Activated CD4-positive, alpha-beta T cell treated with anti-CD3 and anti-CD28 coated beads for 36 hours (primary cell): Measurements from ENCODE around the gene KCNA4. TPM values are rescaled to one million over a fixed set of nuclear protein-coding genes. Genes with fewer than 3 reads are reported as not detected.
"Not testable (repeated sequence)": the region's sequence is repeated elsewhere in the genome, so short reads cannot be mapped to it uniquely, and the experiment has no call there.

Experiments used
- ATAC-seq: fragments of 200-7000 bp; cut with Tn5 transposase; one replicate; pipeline ENCODE4 v1.10.0; 2021; ENCODE audit warnings: mild to moderate bottlenecking, moderate library complexity
- CTCF ChIA-PET: fragments of 350-600 bp; sonication (Branson Sonifier 250); formaldehyde crosslinking; loops from one replicate; lab custom pipeline; 2021; ENCODE audit warnings: antibody characterized with exemption; lab: Charles Lee
- POLR2A ChIA-PET: fragments of 350-600 bp; sonication (Branson Sonifier 250); formaldehyde crosslinking; loops from one replicate; lab custom pipeline; 2021; ENCODE audit warnings: antibody characterized with exemption, inconsistent platforms; lab: Charles Lee
- DNase-seq: peaks from one replicate; pipeline ENCODE4 v3.0.0-alpha.2; 2020
- H3K27ac Mint-ChIP-seq: one replicate; pipeline ENCODE4 v1.8.0; 2021; ENCODE audit warnings: mixed read lengths
- H3K27me3 Mint-ChIP-seq: one replicate; pipeline ENCODE4 v1.8.0; 2021; ENCODE audit warnings: mixed read lengths
- H3K36me3 Mint-ChIP-seq: one replicate; pipeline ENCODE4 v1.8.0; 2021; ENCODE audit warnings: low read depth, mixed read lengths
- H3K4me1 Mint-ChIP-seq: one replicate; pipeline ENCODE4 v1.8.0; 2021; ENCODE audit warnings: mixed read lengths
- H3K4me3 Mint-ChIP-seq: one replicate; pipeline ENCODE4 v1.8.0; 2021; ENCODE audit warnings: mild to moderate bottlenecking, moderate library complexity, mixed read lengths
- H3K9me3 Mint-ChIP-seq: one replicate; pipeline ENCODE4 v1.8.0; 2021; ENCODE audit warnings: low read depth, mixed read lengths
- intact Hi-C, 2 experiments: fragments of 100-400 bp; cut with DNase I in 1 of 2; cut with micrococcal nuclease in 1 of 2; formaldehyde crosslinking; loops; one replicate each; pipeline versions ENCODE4 v1.14.2 to v1.15.1; 2022 to 2024; cut with DNase I, micrococcal nuclease
- total RNA-seq, 2 experiments: library from RNA; stranded (reverse); gene quantifications; one replicate each; pipeline ENCODE4 v1.2.3, GENCODE V29; 2021

Gene KCNA4
- not detected for total RNA-seq

DNA sequence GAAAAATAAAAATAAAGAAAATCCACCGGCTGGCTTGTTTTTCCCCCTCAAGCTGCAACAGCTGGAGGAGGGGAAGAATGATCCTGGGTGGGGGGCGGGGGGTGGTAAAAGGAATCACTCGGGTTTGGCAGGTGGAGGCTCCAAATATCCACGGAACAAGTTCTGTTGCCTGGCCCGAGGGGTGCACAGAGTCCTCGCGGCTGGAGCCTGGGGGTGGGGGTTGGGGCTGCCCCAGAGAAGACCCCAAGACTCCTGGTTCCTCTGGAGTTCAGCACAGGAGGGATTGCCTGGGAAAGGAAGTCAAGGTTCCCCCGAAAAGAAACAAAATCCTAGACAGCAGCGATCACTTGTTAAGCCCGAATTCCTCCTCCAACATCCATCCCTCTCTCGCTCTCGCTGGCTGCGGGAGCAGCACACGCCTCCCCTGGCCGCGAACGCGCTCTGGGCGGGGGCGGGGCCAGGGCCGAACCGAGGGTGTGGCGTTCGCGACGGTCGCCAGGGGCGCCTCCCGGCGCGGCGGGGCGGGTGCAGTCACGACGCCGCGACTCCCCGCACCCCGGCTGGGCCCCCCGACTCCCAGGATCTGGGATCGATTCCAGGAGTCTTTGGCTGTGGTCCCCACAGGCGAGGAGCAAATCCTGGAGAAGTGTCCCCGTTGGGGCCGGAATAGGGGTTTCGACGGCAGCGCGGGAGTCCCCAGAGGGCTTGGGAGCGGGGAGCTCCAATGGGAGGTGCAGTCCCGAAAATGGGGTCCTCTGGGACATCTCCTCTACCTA, at the start of gene KCNA4:
KCNA4 (minus strand) TSS at position 443 of the 776 bp plus-strand sequence. CDS start 4,352 bp downstream, outside the sequence.
- H3K27ac Mint-ChIP-seq = no peak within 1 kb of the TSS
- H3K36me3 Mint-ChIP-seq = no peaks in the 10 kb centered on the region
- ChIA-PET CTCF (interaction anchor here (0.6 kb wide), 1 partner anchor 524 kb away, joined by 3 read pairs; no protein-coding TSS in a partner anchor), POLR2A (no interaction called here)
- H3K4me3 Mint-ChIP-seq = no peak within 1 kb of the TSS
- intact Hi-C loops = no loop called here
- no peak for ATAC-seq
- DNase-seq = peak; percentile 11
- no peaks in the 10 kb centered on the region for H3K4me1 Mint-ChIP-seq
- peaks cover 22% of the 10 kb centered on the region for H3K27me3 Mint-ChIP-seq
- no peaks in the 10 kb centered on the region for H3K9me3 Mint-ChIP-seq

DNA sequence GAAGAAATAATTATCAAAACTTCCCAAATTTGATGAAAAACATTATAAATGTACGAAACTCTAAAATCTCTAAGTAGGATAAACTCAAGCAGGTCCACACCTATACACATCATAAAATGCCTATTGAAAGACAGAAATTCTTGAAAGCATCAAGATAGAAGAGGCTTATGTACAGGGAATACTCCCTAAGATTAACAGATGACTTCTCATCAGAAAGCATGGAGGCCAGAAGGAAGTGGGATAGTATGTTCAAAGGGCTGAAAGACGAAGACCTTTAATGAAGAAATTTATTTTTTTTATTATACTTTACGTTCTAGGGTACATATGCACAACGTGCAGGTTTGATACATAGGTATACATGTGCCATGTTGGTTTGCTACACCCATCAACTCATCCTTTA, 45.3 kb upstream of the KCNA4 start:
- Mint-ChIP-seq H3K36me3 (no peaks in the 10 kb centered on the region), H3K27me3 (no peaks in the 10 kb centered on the region), H3K4me1 (no peaks in the 10 kb centered on the region), H3K27ac (no peak overlapping the region), H3K9me3 (peaks cover 28% of the 10 kb centered on the region), H3K4me3 (no peak overlapping the region)
- intact Hi-C loops = no loop called here
- ChIA-PET POLR2A (no interaction called here), CTCF (no interaction called here)
- DNase-seq = no peak
- ATAC-seq = no peak

DNA sequence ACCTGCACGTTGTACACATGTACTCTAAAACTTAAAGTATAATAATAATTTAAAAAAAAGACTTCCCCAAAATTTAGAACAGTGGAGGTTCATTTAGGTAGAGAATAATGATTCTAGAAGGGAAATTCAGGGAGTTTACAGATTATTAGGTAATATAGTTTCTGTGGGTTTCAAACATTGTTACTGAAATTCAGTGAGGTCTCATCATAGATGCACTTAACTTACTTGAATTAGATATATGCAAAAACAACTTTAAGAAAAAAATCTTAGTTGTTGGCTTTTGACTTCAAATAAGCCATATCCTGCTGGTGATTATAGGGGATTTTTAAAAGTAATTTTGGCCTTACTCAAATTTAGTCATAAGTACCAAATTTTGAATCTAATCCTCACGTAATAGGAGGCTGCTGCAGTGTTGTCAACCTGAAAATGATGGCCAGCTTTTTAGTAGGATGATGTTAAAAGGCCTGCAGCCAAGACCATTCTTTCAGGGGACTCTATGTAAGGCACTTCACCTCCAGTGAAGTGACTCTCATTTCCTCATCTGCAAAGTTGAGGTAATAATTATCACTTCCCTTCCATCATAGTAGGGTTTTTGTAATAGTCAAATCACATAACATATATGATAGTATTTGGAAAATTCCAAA, 42.5 kb upstream of the KCNA4 start:
- no peak for DNase-seq
- no peak overlapping the region for H3K27ac Mint-ChIP-seq
- intact Hi-C loops = no loop called here
- H3K27me3 Mint-ChIP-seq = no peaks in the 10 kb centered on the region
- ChIA-PET POLR2A (no interaction called here), CTCF (no interaction called here)
- no peak overlapping the region for H3K4me3 Mint-ChIP-seq
- H3K9me3 Mint-ChIP-seq = peaks cover 12% of the 10 kb centered on the region
- H3K4me1 Mint-ChIP-seq = no peaks in the 10 kb centered on the region
- no peak for ATAC-seq
- no peaks in the 10 kb centered on the region for H3K36me3 Mint-ChIP-seq

DNA sequence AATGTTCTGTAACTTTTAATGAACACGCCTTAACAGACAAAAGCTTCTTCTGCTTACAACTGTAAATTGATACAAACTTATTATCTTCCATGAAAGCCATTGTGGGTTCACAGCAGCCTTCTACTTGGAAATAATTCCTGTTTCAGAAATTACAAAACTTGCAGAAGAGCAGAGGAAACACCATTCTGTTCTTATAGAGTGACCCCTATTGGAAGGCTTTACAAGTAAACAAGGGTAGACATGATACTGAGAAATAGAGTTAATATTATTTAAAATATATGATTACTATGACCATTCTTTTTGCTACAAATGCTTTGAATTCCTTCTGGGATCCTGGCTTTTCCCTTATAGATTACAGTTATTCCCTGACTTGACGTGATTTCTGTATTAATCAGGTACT, 32.4 kb upstream of the KCNA4 start:
- CTCF ChIA-PET = no interaction called here
- intact Hi-C loops = no loop called here
- Mint-ChIP-seq H3K4me3 (no peak overlapping the region), H3K9me3 (no peaks in the 10 kb centered on the region), H3K27ac (no peak overlapping the region), H3K27me3 (peaks cover 2% of the 10 kb centered on the region), H3K4me1 (no peaks in the 10 kb centered on the region), H3K36me3 (no peaks in the 10 kb centered on the region)
- DNase-seq (no peak), ATAC-seq (no peak)
- POLR2A ChIA-PET = no interaction called here

DNA sequence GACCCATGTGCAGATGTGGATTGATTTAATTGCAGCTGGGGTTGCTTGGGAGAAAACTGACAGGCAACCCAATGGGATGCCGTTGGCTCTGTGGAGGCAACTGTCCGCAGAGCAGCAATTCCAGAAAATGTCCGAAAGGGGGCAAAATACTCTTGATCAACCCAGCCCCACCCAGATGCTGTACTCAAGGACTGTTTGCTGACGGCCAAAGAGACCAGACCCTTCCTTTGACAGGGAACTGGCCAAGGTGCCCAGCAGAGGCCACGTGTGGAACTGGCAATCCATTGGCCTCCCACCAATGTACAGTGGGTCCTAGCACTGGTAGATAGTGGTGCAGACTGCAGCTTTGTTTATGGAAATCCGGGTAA, 29.7 kb upstream of the KCNA4 start:
- H3K9me3 Mint-ChIP-seq = no peaks in the 10 kb centered on the region
- H3K4me1 Mint-ChIP-seq = no peaks in the 10 kb centered on the region
- DNase-seq = no peak
- no peak overlapping the region for H3K4me3 Mint-ChIP-seq
- no peak for ATAC-seq
- intact Hi-C loops = no loop called here
- no peaks in the 10 kb centered on the region for H3K36me3 Mint-ChIP-seq
- CTCF ChIA-PET = no interaction called here
- H3K27me3 Mint-ChIP-seq = peaks cover 2% of the 10 kb centered on the region
- POLR2A ChIA-PET = no interaction called here
- no peak overlapping the region for H3K27ac Mint-ChIP-seq

DNA sequence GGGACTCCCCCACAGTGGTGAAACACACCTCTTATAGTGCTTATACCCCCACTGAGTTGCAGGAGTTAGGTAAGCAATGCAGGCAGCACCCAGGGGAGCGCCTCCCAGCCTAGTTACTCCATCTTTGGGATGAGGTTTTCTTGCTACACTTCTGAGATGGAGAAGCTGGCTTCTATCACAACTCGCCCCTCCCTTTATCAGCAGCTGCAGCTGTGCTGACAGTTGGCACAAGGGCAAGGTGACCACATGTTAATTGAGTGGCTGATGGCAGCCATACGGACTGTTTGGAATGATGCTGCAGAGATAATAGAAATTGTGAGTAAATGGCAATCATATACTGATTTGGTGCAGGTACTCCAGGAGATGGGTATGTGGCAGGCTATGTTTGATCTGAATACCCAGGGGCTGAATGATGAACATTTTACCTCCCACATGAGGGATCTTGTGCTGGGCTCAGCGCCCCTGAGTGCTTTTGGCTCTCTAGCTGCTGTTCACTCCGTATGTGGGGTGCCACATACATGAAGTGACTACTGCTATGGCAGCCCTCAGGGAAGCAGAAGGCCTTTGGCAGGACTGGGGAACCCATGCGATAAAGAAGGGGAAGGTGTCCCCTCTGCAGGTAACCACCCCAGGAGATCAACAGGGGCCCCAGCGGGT, 29.2 kb upstream of the KCNA4 start:
- intact Hi-C loops = no loop called here
- ATAC-seq = no peak
- H3K27me3 Mint-ChIP-seq = peaks cover 2% of the 10 kb centered on the region
- ChIA-PET POLR2A (no interaction called here), CTCF (no interaction called here)
- H3K4me3 Mint-ChIP-seq = no peak overlapping the region
- no peak overlapping the region for H3K27ac Mint-ChIP-seq
- H3K36me3 Mint-ChIP-seq = no peaks in the 10 kb centered on the region
- no peaks in the 10 kb centered on the region for H3K9me3 Mint-ChIP-seq
- H3K4me1 Mint-ChIP-seq = no peaks in the 10 kb centered on the region
- no peak for DNase-seq

DNA sequence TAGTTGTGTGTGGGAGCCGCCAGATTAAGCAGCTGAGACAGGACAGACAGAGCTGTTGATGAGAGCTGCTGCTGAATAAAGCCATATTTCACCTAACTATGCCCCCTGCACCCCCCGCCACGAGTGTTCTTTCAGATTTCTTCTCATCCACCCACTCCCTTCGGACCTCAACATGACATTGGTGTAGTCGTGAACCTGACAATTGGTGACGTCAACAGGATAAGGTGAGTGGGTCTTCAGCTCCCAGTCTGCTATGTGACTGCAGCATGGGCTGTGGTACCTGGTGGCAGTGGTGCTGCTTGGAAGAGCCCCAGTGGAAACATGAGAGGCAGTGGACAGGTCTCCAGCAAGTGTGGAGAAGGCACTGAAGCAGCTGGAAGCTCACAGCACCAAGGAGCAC, 28.3 kb upstream of the KCNA4 start:
- peaks cover 3% of the 10 kb centered on the region for H3K9me3 Mint-ChIP-seq
- POLR2A ChIA-PET = no interaction called here
- peaks cover 2% of the 10 kb centered on the region for H3K27me3 Mint-ChIP-seq
- CTCF ChIA-PET = no interaction called here
- intact Hi-C loops = no loop called here
- ATAC-seq (no peak), DNase-seq (no peak)
- no peak overlapping the region for H3K27ac Mint-ChIP-seq
- no peak overlapping the region for H3K4me3 Mint-ChIP-seq
- no peaks in the 10 kb centered on the region for H3K36me3 Mint-ChIP-seq
- H3K4me1 Mint-ChIP-seq = no peaks in the 10 kb centered on the region

DNA sequence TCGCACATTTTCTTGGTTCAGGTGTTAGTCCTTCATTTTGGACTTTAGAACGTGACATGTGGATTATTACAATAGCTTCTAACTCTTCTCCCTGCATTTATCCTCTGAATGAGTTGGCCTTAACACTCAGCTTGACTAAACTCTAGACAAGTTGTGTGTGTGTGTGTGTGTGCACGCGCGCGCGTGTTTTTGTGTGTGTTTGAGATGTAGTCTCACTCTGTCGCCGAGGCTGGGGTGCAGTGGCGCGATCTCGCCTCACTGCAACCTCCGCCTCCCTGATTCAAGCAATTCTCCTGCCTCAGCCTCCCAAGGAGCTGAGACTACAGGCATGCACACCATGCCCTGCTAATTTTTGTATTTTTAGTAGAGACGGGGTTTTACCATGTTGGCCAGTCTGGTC, 24.3 kb upstream of the KCNA4 start:
- H3K36me3 Mint-ChIP-seq = no peaks in the 10 kb centered on the region
- peaks cover 4% of the 10 kb centered on the region for H3K9me3 Mint-ChIP-seq
- H3K27ac Mint-ChIP-seq = no peak overlapping the region
- ChIA-PET POLR2A (no interaction called here), CTCF (no interaction called here)
- DNase-seq (no peak), ATAC-seq (no peak)
- peaks cover 2% of the 10 kb centered on the region for H3K27me3 Mint-ChIP-seq
- H3K4me3 Mint-ChIP-seq = no peak overlapping the region
- no peaks in the 10 kb centered on the region for H3K4me1 Mint-ChIP-seq
- intact Hi-C loops = no loop called here

DNA sequence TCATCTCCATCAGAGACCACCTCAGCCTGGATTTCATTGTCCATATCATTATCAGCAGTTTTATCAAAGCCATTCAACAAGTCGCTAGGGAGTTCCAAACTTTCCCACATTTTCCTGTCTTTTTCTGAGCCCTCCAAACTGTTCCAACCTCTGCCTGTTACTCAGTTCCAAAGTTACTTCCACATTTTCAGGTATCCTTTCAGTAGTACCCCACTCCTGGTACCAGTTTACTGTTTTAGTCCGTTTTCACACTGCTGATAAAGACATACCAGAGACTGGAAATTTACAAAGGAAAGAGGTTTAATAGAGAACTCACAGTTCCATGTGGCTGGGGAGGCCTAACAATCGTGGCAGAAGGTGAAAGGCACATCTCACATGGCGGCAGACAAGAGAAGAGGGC, 17.9 kb upstream of the KCNA4 start:
- POLR2A ChIA-PET, DNase-seq, intact Hi-C loops, H3K4me3 Mint-ChIP-seq, H3K9me3 Mint-ChIP-seq, H3K27me3 Mint-ChIP-seq, ATAC-seq, H3K27ac Mint-ChIP-seq, H3K36me3 Mint-ChIP-seq, CTCF ChIA-PET, H3K4me1 Mint-ChIP-seq: not testable (repeated sequence)

DNA sequence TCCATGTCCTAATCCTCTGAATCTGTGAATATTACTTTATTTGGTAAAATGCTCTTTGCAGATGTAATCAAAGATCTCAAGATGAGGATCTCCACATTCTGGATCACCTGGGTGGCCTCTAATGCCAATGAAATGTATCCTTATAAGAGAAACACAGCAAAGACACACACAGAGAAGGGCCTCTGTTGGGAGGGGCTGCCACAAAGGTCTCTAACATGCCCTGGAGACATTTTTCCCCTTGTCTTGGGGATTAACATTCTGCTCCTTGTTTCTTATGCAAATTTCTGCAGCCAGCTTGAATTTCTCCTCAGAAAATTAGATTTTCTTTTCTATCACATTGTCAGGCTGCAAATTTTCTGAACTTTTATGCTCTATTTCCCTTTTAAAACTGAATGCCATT, 17.3 kb upstream of the KCNA4 start:
- H3K9me3 Mint-ChIP-seq, POLR2A ChIA-PET: not testable (repeated sequence)

DNA sequence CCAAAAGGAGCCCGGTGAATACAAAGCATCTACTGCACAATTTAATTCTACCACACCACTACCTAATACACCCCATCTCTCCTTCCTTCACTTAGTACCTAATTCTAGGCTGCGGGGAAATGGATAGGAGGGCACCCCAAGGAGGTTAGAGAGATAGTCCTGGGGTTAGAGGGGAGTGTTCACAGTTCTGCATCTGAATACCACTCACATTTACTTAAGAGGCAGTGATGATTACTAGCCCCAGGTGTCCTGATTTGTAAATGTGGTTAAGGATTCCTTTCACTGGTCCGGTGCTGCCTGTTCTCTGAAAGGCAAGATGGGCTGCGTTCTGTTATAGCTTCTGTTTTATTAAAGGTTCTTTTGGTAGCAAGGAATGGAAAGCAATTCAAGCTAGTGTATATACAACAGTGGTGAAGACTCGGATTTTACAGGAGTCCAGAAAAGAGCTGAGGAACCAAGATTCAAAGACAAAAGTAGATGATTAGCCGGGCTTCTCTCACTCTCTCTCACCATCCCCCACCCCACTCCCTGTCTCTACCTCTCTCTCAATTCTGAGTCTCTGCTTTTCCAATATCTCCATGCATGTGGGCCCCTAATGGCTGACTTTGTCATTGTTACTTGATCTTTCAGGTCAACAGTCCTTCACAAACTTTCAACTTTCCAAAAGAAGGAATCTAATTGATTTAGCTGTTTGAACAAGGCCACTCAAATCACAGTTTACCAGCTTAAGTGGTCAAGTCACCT, 8.7 kb upstream of the KCNA4 start:
- no peaks in the 10 kb centered on the region for H3K4me1 Mint-ChIP-seq
- no peak overlapping the region for H3K27ac Mint-ChIP-seq
- H3K9me3 Mint-ChIP-seq = peaks cover 3% of the 10 kb centered on the region
- no peak overlapping the region for H3K4me3 Mint-ChIP-seq
- intact Hi-C loops = no loop called here
- peaks cover 6% of the 10 kb centered on the region for H3K27me3 Mint-ChIP-seq
- no peaks in the 10 kb centered on the region for H3K36me3 Mint-ChIP-seq
- ATAC-seq = no peak
- CTCF ChIA-PET = no interaction called here
- no peak for DNase-seq
- POLR2A ChIA-PET = no interaction called here

More for the DNA sequence above, 17.3 kb upstream of the KCNA4 start:
- H3K4me3 Mint-ChIP-seq, ATAC-seq, CTCF ChIA-PET, DNase-seq, H3K36me3 Mint-ChIP-seq, H3K27ac Mint-ChIP-seq, H3K27me3 Mint-ChIP-seq, H3K4me1 Mint-ChIP-seq, intact Hi-C loops: not testable (repeated sequence)
